Epidermal melanocyte (primary cell): ENCODE data around the gene NUPR1.
"Not testable (repeated sequence)": the region's sequence is repeated elsewhere in the genome, so short reads cannot be mapped to it uniquely, and the experiment has no call there.

Experiments
- DNase-seq: peaks from one replicate; pipeline ENCODE4 v3.0.0; 2011; ENCODE audit warnings: low spot score; ENCODE audit not compliant: insufficient read length

NUPR1 gene

GRCh38 chr16:28498666-28499381, 40.0 kb downstream of the NUPR1 start:
- no peak for DNase-seq

- no peak for DNase-seq
Measured at GRCh38 chr16:28497861-28498599, 40.7 kb downstream of the NUPR1 start.

GRCh38 chr16:28497386-28497785, 41.4 kb downstream of the NUPR1 start:
- DNase-seq, result no peak

GRCh38 chr16:28496844-28497243, 41.9 kb downstream of the NUPR1 start:
- no peak for DNase-seq

- DNase-seq, result no peak
Measured at GRCh38 chr16:28495795-28496749, 42.7 kb downstream of the NUPR1 start.

GRCh38 chr16:28495098-28495793, 43.5 kb downstream of the NUPR1 start:
- no peak for DNase-seq

- no peak for DNase-seq
Measured at GRCh38 chr16:28494121-28494851, 44.5 kb downstream of the NUPR1 start, which contains the start of gene APOBR. APOBR (plus strand) TSS chr16:28494643; CDS start chr16:28494682, 39 bp downstream.

GRCh38 chr16:28492511-28492910, 46.3 kb downstream of the NUPR1 start:
- no peak for DNase-seq

GRCh38 chr16:28491970-28492474, 46.8 kb downstream of the NUPR1 start, which contains the start of gene CLN3:
CLN3 (minus strand) TSS chr16:28492074; CDS start chr16:28491759, 315 bp downstream.
- peak; percentile 97 for DNase-seq

- DNase-seq, result no peak
Measured at GRCh38 chr16:28491230-28491969, 47.4 kb downstream of the NUPR1 start.

- no peak for DNase-seq
Measured at GRCh38 chr16:28486266-28486665, 52.5 kb downstream of the NUPR1 start.

GRCh38 chr16:28483361-28483760, 55.4 kb downstream of the NUPR1 start:
- not testable (repeated sequence) for DNase-seq
